Naive thymus-derived CD8-positive, alpha-beta T cell (primary cell): ENCODE data around the gene MS4A8. TPM values are rescaled to one million over a fixed set of nuclear protein-coding genes. Genes with fewer than 3 reads are reported as not detected.
"Not testable (repeated sequence)": the region's sequence is repeated elsewhere in the genome, so short reads cannot be mapped to it uniquely, and the experiment has no call there.

ENCODE experiments used
- ATAC-seq, 2 donors: fragments of 150-1000 bp; cut with Tn5 transposase in 1 of 2; sonication (Bioruptor Pico), chemical (Tn5 transposase) in 1 of 2; 1 replicate in 1 of 2; 2 replicates in 1 of 2; pipeline ENCODE4 v1.10.0; 2021; ENCODE audit warnings: mild to moderate bottlenecking in 2 of 2, moderate library complexity in 2 of 2
- POLR2A ChIA-PET: fragments of 350-600 bp; sonication (Branson Sonifier 250); formaldehyde crosslinking; loops from one replicate; lab custom pipeline; 2021; ENCODE audit warnings: antibody characterized with exemption; lab: Charles Lee
- DNase-seq, 10 donors: peaks; one replicate each; pipeline versions ENCODE4 v3.0.0 to v3.0.0-alpha.2; 2020 to 2022
- H3K27ac Mint-ChIP-seq, 10 donors: one replicate each; pipeline ENCODE4 v1.8.0; 2020 to 2022; ENCODE audit warnings: mild to moderate bottlenecking in 10 of 10, mixed read lengths in 10 of 10, moderate library complexity in 4 of 10, inconsistent platforms in 1 of 10
- H3K27me3 Mint-ChIP-seq, 5 donors: one replicate each; pipeline ENCODE4 v1.8.0; 2021 to 2022; ENCODE audit warnings: mixed read lengths in 5 of 5
- H3K36me3 Mint-ChIP-seq, 3 donors: one replicate each; pipeline ENCODE4 v1.8.0; 2020 to 2022; ENCODE audit warnings: mixed read lengths in 3 of 3, mild to moderate bottlenecking in 2 of 3, inconsistent platforms in 1 of 3
- H3K4me1 Mint-ChIP-seq, 4 donors: one replicate each; pipeline ENCODE4 v1.8.0; 2021 to 2022; ENCODE audit warnings: mixed read lengths in 4 of 4
- H3K4me3 Mint-ChIP-seq, 10 donors: one replicate each; pipeline ENCODE4 v1.8.0; 2020 to 2022; ENCODE audit warnings: mild to moderate bottlenecking in 10 of 10, mixed read lengths in 10 of 10, moderate library complexity in 6 of 10, inconsistent platforms in 1 of 10
- H3K9me3 Mint-ChIP-seq, 9 donors: one replicate each; pipeline ENCODE4 v1.8.0; 2020 to 2022; ENCODE audit warnings: mixed read lengths in 9 of 9, mild to moderate bottlenecking in 3 of 9, inconsistent platforms in 1 of 9, moderate library complexity in 1 of 9
- polyA plus RNA-seq, 3 donors: library from polyadenylated mRNA; unstranded; fragments of 300-500 nt; fragmentation: Illumina TruSeq; gene quantifications; one replicate each; pipeline ENCODE4 v1.2.3, GENCODE V29; 2021
- total RNA-seq, 8 experiments: library from RNA in 2 of 8; stranded (reverse) in 2 of 8; gene quantifications; one replicate each; pipeline ENCODE4 v1.2.3 and lab custom pipeline; 2021 to 2026

Gene MS4A8
- total and polyA plus RNA-seq, 5 experiments from 2014 or later, result not detected

- Mint-ChIP-seq H3K4me3 (no peak overlapping the region), H3K9me3 (no peaks in the 10 kb centered on the region), H3K36me3 (no peaks in the 10 kb centered on the region), H3K27me3 (peaks cover 0 to 12% (median 7%) of the 10 kb centered on the region in 5 donors), H3K4me1 (peaks cover 0 to 2% (median 0%) of the 10 kb centered on the region in 4 donors), H3K27ac (no peak overlapping the region)
- DNase-seq, result no peak
- ATAC-seq, result no peak
- POLR2A ChIA-PET, result no interaction called here
Measured at GRCh38 chr11:60705895-60706294, 6.5 kb downstream of the MS4A8 start.

DNA sequence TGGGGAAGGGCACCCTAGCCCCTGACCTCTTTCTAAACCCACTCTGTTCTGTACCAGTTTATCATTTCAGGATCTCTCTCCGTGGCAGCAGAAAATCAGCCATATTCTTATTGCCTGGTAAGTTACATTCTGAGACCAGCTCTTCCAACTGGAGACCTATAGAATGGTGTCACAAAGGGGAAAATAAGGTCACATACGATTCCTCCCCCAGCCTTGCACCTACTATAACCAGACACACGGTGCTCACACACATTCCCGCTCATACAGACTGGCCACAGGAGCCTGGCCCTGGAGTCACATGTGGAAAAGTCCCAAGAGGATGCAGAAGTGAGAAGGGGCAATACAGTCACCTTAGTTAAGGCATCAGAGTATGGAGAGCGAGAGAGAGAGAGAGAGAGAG, 7.5 kb downstream of the MS4A8 start:
- H3K4me3 Mint-ChIP-seq, result no peak overlapping the region
- no peak for ATAC-seq

DNA sequence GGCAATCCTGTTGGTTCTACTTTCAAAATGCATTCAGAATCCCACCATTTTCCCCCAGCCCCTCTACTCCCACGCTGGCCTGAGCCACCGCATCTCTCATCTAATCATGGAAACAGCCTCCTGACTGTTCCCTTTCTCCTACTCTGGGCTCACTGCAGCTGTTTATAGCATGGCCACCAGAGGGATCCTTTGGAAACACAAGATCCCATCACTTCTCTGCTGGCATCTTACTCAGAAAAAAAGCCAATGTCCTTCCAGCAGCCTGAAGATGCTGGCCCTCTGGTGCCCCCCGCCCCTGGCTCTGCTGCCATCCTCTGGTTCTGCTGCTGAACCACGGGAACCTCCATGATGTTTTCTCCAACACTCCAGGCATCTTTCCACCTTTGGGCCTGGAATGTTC, 11.1 kb downstream of the MS4A8 start:
- ATAC-seq, result no peak
- no peak overlapping the region for H3K27ac Mint-ChIP-seq
- POLR2A ChIA-PET, result no interaction called here

More for the DNA sequence above, 7.5 kb downstream of the MS4A8 start:
- H3K27me3 Mint-ChIP-seq, result peaks cover 0 to 12% (median 9%) of the 10 kb centered on the region in 5 donors
- DNase-seq, result no peak
- H3K4me1 Mint-ChIP-seq, result peaks cover 0 to 2% (median 0%) of the 10 kb centered on the region in 4 donors
- no peaks in the 10 kb centered on the region for H3K9me3 Mint-ChIP-seq
- H3K27ac Mint-ChIP-seq, result no peak overlapping the region
- POLR2A ChIA-PET, result interaction anchor here (0.6 kb wide), 1 partner anchor 612 kb away, joined by 4 read pairs; no protein-coding TSS in a partner anchor
- no peaks in the 10 kb centered on the region for H3K36me3 Mint-ChIP-seq

DNA sequence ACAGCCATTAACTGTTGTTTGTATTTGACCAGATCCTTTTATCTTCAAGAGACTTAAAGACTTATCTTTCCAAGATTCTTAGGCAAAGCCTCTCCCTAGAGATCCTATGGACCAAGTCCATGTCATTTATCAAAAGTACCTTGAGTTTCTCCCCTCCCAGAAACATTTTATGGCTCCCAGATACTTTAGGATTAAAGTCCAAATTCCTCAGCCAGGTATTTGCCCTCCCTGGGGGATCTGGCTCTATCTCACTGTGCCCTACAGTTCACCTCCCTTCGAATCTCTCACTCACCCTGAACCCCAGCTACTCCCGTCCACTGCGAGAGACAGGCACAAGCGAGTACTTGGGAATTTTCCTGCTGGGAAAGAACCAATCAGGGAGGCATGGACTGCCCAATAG, 11.9 kb downstream of the MS4A8 start:
- Mint-ChIP-seq H3K4me1 (peaks cover 0 to 2% (median 0%) of the 10 kb centered on the region in 4 donors), H3K27me3 (peaks cover 15 to 27% (median 16%) of the 10 kb centered on the region in 5 donors), H3K27ac (no peak overlapping the region), H3K36me3 (no peaks in the 10 kb centered on the region), H3K9me3 (no peaks in the 10 kb centered on the region), H3K4me3 (no peak overlapping the region)
- POLR2A ChIA-PET, result no interaction called here
- DNase-seq (no peak), ATAC-seq (no peak)

More for the DNA sequence above, 11.1 kb downstream of the MS4A8 start:
- Mint-ChIP-seq H3K27me3 (peaks cover 13 to 24% (median 17%) of the 10 kb centered on the region in 5 donors), H3K9me3 (no peaks in the 10 kb centered on the region), H3K4me1 (peaks cover 0 to 2% (median 0%) of the 10 kb centered on the region in 4 donors), H3K4me3 (no peak overlapping the region), H3K36me3 (no peaks in the 10 kb centered on the region)
- no peak for DNase-seq

GRCh38 chr11:60713423-60713822, 14.0 kb downstream of the MS4A8 start:
- POLR2A ChIA-PET, H3K9me3 Mint-ChIP-seq, H3K4me3 Mint-ChIP-seq, DNase-seq, H3K27ac Mint-ChIP-seq, H3K36me3 Mint-ChIP-seq, H3K4me1 Mint-ChIP-seq, ATAC-seq: not testable (repeated sequence)
- peaks cover 18 to 30% (median 23%) of the 10 kb centered on the region in 5 donors for H3K27me3 Mint-ChIP-seq

GRCh38 chr11:60717956-60718355, 18.5 kb downstream of the MS4A8 start:
- Mint-ChIP-seq H3K9me3 (peaks cover 0 to 9% (median 3%) of the 10 kb centered on the region in 9 donors), H3K4me3 (no peak overlapping the region), H3K36me3 (peaks cover 0 to 5% (median 4%) of the 10 kb centered on the region in 3 donors), H3K27ac (peak overlapping the region in 1 of 10 donors; percentile 31), H3K4me1 (no peaks in the 10 kb centered on the region), H3K27me3 (peaks cover 22 to 45% (median 29%) of the 10 kb centered on the region in 5 donors)
- ATAC-seq (no peak), DNase-seq (peak in 1 of 10 donors; percentile 5)
- POLR2A ChIA-PET, result no interaction called here

- Mint-ChIP-seq H3K27me3 (peaks cover 22 to 45% (median 28%) of the 10 kb centered on the region in 5 donors), H3K9me3 (peaks cover 0 to 9% (median 3%) of the 10 kb centered on the region in 9 donors), H3K27ac (peak overlapping the region in 1 of 10 donors; percentile 20), H3K36me3 (peaks cover 0 to 5% (median 4%) of the 10 kb centered on the region in 3 donors), H3K4me1 (no peaks in the 10 kb centered on the region), H3K4me3 (no peak overlapping the region)
- POLR2A ChIA-PET, result no interaction called here
- no peak for DNase-seq
- no peak for ATAC-seq
Measured at GRCh38 chr11:60718524-60719316, 19.3 kb downstream of the MS4A8 start.

GRCh38 chr11:60719391-60719790, 20.0 kb downstream of the MS4A8 start:
- no peaks in the 10 kb centered on the region for H3K4me1 Mint-ChIP-seq
- peaks cover 0 to 5% (median 4%) of the 10 kb centered on the region in 3 donors for H3K36me3 Mint-ChIP-seq
- ATAC-seq, result no peak
- H3K27me3 Mint-ChIP-seq, result peaks cover 20 to 44% (median 26%) of the 10 kb centered on the region in 5 donors
- DNase-seq, result no peak
- POLR2A ChIA-PET, result no interaction called here
- no peak overlapping the region for H3K27ac Mint-ChIP-seq
- peaks cover 0 to 9% (median 3%) of the 10 kb centered on the region in 9 donors for H3K9me3 Mint-ChIP-seq
- no peak overlapping the region for H3K4me3 Mint-ChIP-seq

DNA sequence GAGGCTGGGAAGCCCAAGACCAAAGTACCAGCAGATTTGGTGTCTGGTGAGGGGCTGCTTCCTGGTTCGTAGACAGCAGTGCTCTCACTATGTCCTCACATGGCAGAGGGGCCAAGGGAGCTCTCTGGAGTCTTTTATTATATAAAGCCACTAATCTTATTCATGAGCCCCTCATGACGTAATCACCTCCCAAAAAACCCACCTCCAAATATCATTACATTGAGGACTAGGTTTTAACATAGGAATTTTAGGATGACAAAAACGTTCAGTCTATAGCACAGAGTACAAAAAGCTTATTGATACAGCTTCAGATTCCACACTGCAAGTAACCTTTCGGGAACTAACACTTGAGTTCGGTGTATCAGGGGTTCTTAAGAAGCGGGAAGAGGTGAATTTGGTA, 21.0 kb downstream of the MS4A8 start:
- POLR2A ChIA-PET, result no interaction called here
- peaks cover 14 to 36% (median 21%) of the 10 kb centered on the region in 5 donors for H3K27me3 Mint-ChIP-seq
- peaks cover 0 to 5% (median 4%) of the 10 kb centered on the region in 3 donors for H3K36me3 Mint-ChIP-seq
- H3K4me3 Mint-ChIP-seq, result no peak overlapping the region
- no peaks in the 10 kb centered on the region for H3K4me1 Mint-ChIP-seq
- H3K27ac Mint-ChIP-seq, result no peak overlapping the region
- ATAC-seq (no peak), DNase-seq (no peak)
- H3K9me3 Mint-ChIP-seq, result peaks cover 0 to 9% (median 3%) of the 10 kb centered on the region in 9 donors

DNA sequence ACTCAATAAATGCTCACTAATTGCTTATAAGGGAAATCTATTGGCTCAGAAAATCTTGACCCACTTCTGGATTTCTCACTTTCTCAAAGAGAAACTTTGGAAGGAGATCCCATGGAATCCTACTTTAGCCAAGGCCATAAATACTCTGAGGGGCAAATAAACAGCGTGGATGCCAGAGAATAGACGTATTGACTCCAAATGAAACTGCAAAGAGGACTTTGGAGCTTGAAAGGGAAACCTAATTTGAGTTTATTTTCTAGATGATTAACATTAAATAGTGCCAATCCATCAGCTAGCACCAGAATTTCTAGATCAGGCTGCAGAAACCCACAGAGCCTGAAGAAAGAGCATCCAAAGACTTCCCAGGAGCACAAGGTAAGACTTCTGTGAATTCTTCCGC, 25.0 kb downstream of the MS4A8 start, which contains the start of gene MS4A18:
TSS of gene MS4A18 (plus strand) at position 301 of the 400 bp plus-strand sequence.
- H3K27me3 Mint-ChIP-seq, result peaks cover 13 to 36% (median 21%) of the 10 kb centered on the region in 5 donors
- POLR2A ChIA-PET, result interaction anchor here (0.6 kb wide), 1 partner anchor 8 kb away, joined by 3 read pairs; no protein-coding TSS in a partner anchor
- H3K4me3 Mint-ChIP-seq, result no peak within 1 kb of the TSS
- H3K9me3 Mint-ChIP-seq, result peaks cover 0 to 2% (median 0%) of the 10 kb centered on the region in 9 donors
- DNase-seq (no peak), ATAC-seq (no peak)
- no peak within 1 kb of the TSS for H3K27ac Mint-ChIP-seq
- no peaks in the 10 kb centered on the region for H3K36me3 Mint-ChIP-seq
- H3K4me1 Mint-ChIP-seq, result peaks cover 0 to 2% (median 0%) of the 10 kb centered on the region in 4 donors

DNA sequence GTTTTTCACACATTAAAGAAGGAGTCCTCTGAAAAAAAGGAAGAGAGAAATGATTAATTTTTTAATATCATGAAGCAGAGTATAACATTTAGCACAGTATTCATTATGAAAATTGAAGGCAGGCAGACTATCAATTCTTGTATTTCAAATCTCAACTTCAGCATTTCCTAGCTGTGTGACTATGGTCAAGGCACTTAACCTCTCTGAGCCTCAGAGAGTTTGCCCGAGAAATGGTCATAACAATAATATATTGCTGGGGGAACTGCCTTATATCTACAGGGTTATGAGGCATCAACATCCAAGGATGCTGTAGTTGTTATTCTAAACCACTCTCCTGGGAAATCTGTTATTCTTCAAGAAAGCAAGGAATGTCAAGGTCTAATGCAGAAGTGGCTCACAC, 26.2 kb downstream of the MS4A8 start:
- Mint-ChIP-seq H3K36me3 (no peaks in the 10 kb centered on the region), H3K4me3 (no peak overlapping the region), H3K27me3 (peaks cover 11 to 46% (median 31%) of the 10 kb centered on the region in 5 donors), H3K4me1 (peaks cover 0 to 2% (median 0%) of the 10 kb centered on the region in 4 donors), H3K27ac (no peak overlapping the region), H3K9me3 (peaks cover 0 to 2% (median 0%) of the 10 kb centered on the region in 9 donors)
- POLR2A ChIA-PET, result no interaction called here
- ATAC-seq, result no peak
- no peak for DNase-seq

DNA sequence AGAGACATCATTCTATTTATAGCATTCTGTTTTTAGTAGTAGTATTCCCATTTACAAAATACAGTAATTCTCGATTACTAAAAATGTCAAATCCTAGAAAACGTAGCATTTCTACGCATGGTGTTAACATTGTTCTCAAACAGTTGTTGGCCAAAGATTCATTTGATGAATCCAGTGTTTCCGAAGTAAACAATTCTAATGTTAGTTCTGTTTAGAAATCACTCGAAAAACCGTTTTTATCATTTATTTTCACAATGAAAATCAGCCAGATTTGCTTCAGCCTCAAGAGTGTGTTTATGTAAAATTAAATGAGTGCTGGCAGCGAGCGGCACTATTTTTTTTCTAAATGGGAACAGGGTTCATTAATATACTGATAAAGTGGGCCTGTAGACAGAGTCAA, 32.2 kb downstream of the MS4A8 start:
- no peaks in the 10 kb centered on the region for H3K36me3 Mint-ChIP-seq

DNA sequence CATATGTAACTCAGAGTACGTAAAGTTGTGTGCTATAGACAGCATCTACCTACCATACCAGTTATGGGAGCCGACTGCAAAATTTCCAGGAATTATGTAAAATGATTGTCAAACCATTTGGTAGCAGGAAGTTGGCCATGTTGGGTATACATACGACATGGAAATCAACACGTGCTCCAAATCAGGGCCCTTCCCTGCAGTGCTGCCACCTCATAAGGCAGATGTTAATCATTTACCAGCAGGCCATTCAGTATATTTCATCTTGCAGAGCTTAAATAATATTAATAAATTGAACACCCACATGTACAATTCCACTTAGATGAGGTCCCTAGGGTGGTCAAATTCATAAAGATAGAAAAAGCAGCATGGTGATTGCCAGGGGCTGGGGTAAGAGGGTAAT, 34.9 kb downstream of the MS4A8 start:
- Mint-ChIP-seq H3K4me3 (no peak overlapping the region), H3K9me3 (no peaks in the 10 kb centered on the region), H3K27me3 (peaks cover 11 to 33% (median 22%) of the 10 kb centered on the region in 5 donors), H3K36me3 (no peaks in the 10 kb centered on the region), H3K4me1 (no peaks in the 10 kb centered on the region), H3K27ac (no peak overlapping the region)
- POLR2A ChIA-PET, result no interaction called here
- no peak for DNase-seq
- no peak for ATAC-seq

More for the DNA sequence above, 32.2 kb downstream of the MS4A8 start:
- Mint-ChIP-seq H3K27me3 (peaks cover 15 to 32% (median 22%) of the 10 kb centered on the region in 5 donors), H3K9me3 (no peaks in the 10 kb centered on the region), H3K27ac (no peak overlapping the region), H3K4me3 (no peak overlapping the region), H3K4me1 (peaks cover 0 to 2% (median 0%) of the 10 kb centered on the region in 4 donors)
- DNase-seq, result no peak
- POLR2A ChIA-PET, result no interaction called here
- no peak for ATAC-seq
